ENCODE data around the gene DOP1B.

DNA sequence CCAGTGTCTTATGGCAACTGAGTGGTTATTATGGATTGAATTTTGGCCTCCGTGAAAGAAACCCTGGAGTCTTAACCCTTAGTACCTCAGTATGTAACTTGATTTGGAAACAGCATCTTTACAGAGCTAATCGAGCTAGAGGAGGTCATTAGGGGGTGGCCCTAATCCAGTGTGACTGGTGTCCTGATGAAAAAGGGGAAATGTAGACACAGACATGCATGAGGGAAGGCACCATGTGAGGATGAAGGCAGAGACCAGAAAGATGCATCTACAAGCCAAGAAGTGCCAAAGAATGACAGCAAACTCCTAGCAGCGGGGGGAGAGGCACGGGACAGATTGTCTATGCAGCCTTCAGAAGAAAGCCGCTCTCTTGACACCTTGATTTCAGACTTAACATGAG, 14.7 kb downstream of the DOP1B start:
- TF ChIP-seq, protein P1, sequence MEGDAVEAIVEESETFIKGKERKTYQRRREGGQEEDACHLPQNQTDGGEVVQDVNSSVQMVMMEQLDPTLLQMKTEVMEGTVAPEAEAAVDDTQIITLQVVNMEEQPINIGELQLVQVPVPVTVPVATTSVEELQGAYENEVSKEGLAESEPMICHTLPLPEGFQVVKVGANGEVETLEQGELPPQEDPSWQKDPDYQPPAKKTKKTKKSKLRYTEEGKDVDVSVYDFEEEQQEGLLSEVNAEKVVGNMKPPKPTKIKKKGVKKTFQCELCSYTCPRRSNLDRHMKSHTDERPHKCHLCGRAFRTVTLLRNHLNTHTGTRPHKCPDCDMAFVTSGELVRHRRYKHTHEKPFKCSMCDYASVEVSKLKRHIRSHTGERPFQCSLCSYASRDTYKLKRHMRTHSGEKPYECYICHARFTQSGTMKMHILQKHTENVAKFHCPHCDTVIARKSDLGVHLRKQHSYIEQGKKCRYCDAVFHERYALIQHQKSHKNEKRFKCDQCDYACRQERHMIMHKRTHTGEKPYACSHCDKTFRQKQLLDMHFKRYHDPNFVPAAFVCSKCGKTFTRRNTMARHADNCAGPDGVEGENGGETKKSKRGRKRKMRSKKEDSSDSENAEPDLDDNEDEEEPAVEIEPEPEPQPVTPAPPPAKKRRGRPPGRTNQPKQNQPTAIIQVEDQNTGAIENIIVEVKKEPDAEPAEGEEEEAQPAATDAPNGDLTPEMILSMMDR (IDR thresholded peaks at IDR 0.05) = no peak
- TF ChIP-seq POLR2A (IDR thresholded peaks at IDR 0.05) (no peak), POLR2AphosphoS5 (IDR thresholded peaks at IDR 0.05) (no peak), EP300 (IDR thresholded peaks at IDR 0.05) (no peak)
